ENCODE results near the gene NUP214. TPM values are rescaled to one million over a fixed set of nuclear protein-coding genes. Genes with fewer than 3 reads are reported as not detected.

NUP214 gene
- total RNA-seq, 2 donors from 2014 or later: 44.3 to 55.0 TPM

DNA sequence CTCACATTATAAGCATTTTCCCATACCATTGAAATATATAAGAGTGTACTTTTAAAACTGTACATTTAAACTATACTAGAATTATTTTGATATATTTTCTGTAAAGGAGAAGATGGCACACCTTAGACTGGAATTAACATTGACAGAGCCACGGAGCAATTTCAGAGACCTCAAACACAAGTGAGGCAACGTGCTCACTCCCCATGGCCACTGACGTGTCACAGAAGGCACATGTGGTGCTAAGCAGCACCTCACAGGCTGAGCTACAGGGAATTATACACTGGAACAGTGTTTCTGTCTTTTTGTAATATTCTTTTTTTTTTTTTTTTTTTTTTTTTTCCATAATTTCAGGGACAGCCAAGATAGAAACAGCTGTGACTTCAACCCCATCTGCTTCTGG, 66.5 kb downstream of the NUP214 start:
- TF ChIP-seq, protein P1, sequence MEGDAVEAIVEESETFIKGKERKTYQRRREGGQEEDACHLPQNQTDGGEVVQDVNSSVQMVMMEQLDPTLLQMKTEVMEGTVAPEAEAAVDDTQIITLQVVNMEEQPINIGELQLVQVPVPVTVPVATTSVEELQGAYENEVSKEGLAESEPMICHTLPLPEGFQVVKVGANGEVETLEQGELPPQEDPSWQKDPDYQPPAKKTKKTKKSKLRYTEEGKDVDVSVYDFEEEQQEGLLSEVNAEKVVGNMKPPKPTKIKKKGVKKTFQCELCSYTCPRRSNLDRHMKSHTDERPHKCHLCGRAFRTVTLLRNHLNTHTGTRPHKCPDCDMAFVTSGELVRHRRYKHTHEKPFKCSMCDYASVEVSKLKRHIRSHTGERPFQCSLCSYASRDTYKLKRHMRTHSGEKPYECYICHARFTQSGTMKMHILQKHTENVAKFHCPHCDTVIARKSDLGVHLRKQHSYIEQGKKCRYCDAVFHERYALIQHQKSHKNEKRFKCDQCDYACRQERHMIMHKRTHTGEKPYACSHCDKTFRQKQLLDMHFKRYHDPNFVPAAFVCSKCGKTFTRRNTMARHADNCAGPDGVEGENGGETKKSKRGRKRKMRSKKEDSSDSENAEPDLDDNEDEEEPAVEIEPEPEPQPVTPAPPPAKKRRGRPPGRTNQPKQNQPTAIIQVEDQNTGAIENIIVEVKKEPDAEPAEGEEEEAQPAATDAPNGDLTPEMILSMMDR (IDR thresholded peaks at IDR 0.05): no peak
- no peak for DNase-seq (ENCODE audit: low spot score)
- Histone ChIP-seq H3K36me3 (peaks cover 30% of the 10 kb centered on the region), H3K4me1 (ENCODE audit: control insufficient read depth in 1 of 2, low read depth in 2 of 2) (no peaks in the 10 kb centered on the region), H3K27me3 (replicated peaks; ENCODE audit: insufficient read depth) (no peaks in the 10 kb centered on the region), H3K27ac (no peak overlapping the region), H3K9me3 (no peaks in the 10 kb centered on the region), H3K4me3 (no peak overlapping the region)
- no peak for ATAC-seq (ENCODE audit: insufficient number of reproducible peaks, low FRiP score, low read depth)

DNA sequence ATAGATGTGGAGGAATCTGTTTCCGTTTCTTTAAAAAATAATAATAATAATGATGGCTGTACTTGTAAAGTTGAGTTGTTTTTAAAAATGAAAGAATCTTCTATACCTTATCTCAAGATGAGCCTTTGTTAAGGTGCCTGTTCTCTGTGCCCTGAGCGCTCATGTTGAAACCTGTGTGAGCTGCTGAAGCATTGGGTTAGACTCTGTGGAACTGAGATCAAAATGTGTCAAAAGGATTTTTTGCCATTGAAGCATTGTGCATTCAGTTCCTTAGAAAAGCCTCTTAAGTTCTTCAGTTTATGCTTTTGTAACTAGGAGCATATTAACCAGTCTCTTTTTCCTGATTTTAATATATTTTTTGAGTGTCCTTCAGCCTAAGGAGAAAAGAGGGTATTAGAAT, 67.7 kb downstream of the NUP214 start:
- Histone ChIP-seq H3K4me3 (no peak overlapping the region), H3K27ac (no peak overlapping the region), H3K27me3 (replicated peaks; ENCODE audit: insufficient read depth) (no peaks in the 10 kb centered on the region), H3K9me3 (no peaks in the 10 kb centered on the region), H3K36me3 (peaks cover 32% of the 10 kb centered on the region), H3K4me1 (ENCODE audit: control insufficient read depth in 1 of 2, low read depth in 2 of 2) (no peaks in the 10 kb centered on the region)
- TF ChIP-seq, protein P1 (IDR thresholded peaks at IDR 0.05): no peak
- ATAC-seq (ENCODE audit: insufficient number of reproducible peaks, low FRiP score, low read depth) (no peak), DNase-seq (ENCODE audit: low spot score) (no peak)

DNA sequence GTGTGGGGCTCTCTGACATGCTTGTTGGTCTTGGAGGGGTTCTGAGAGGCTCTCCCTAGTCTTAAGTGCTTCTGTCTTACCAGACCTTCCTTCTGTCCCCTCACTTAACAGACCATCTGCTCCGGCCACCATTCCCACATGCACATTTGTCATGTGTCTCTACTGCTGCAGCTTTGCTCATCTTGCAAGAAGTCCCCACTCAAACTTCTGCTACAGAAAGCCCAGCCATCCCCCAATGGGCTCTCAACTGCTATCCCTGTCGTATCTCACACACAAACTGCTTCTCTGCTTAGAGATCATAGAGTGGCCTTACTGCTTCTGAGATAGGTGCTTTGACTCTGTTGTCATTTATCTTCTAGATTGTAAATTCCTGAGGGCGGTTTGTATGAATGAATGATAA, 69.4 kb downstream of the NUP214 start:
- Histone ChIP-seq H3K9me3 (no peaks in the 10 kb centered on the region), H3K4me3 (no peak overlapping the region), H3K4me1 (ENCODE audit: control insufficient read depth in 1 of 2, low read depth in 2 of 2) (no peaks in the 10 kb centered on the region), H3K36me3 (peaks cover 40% of the 10 kb centered on the region), H3K27me3 (replicated peaks; ENCODE audit: insufficient read depth) (no peaks in the 10 kb centered on the region), H3K27ac (no peak overlapping the region)
- DNase-seq (ENCODE audit: low spot score) (no peak), ATAC-seq (ENCODE audit: insufficient number of reproducible peaks, low FRiP score, low read depth) (no peak)
- TF ChIP-seq, protein P1 (IDR thresholded peaks at IDR 0.05): no peak

DNA sequence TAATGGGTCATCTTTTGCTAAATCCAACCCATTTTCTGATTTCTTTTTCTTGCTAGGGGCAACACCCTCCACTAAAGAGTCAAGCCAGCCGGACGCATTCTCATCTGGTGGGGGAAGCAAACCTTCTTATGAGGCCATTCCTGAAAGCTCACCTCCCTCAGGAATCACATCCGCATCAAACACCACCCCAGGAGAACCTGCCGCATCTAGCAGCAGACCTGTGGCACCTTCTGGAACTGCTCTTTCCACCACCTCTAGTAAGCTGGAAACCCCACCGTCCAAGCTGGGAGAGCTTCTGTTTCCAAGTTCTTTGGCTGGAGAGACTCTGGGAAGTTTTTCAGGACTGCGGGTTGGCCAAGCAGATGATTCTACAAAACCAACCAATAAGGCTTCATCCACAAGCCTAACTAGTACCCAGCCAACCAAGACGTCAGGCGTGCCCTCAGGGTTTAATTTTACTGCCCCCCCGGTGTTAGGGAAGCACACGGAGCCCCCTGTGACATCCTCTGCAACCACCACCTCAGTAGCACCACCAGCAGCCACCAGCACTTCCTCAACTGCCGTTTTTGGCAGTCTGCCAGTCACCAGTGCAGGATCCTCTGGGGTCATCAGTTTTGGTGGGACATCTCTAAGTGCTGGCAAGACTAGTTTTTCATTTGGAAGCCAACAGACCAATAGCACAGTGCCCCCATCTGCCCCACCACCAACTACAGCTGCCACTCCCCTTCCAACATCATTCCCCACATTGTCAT, 72.0 kb downstream of the NUP214 start:
- Histone ChIP-seq H3K9me3 (no peaks in the 10 kb centered on the region), H3K27ac (no peak overlapping the region), H3K36me3 (peaks cover 54% of the 10 kb centered on the region), H3K4me1 (ENCODE audit: control insufficient read depth in 1 of 2, low read depth in 2 of 2) (no peaks in the 10 kb centered on the region), H3K4me3 (no peak overlapping the region), H3K27me3 (replicated peaks; ENCODE audit: insufficient read depth) (no peaks in the 10 kb centered on the region)
- DNase-seq (ENCODE audit: low spot score): no peak
- no peak for ATAC-seq (ENCODE audit: insufficient number of reproducible peaks, low FRiP score, low read depth)
- TF ChIP-seq, protein P1 (IDR thresholded peaks at IDR 0.05): no peak

DNA sequence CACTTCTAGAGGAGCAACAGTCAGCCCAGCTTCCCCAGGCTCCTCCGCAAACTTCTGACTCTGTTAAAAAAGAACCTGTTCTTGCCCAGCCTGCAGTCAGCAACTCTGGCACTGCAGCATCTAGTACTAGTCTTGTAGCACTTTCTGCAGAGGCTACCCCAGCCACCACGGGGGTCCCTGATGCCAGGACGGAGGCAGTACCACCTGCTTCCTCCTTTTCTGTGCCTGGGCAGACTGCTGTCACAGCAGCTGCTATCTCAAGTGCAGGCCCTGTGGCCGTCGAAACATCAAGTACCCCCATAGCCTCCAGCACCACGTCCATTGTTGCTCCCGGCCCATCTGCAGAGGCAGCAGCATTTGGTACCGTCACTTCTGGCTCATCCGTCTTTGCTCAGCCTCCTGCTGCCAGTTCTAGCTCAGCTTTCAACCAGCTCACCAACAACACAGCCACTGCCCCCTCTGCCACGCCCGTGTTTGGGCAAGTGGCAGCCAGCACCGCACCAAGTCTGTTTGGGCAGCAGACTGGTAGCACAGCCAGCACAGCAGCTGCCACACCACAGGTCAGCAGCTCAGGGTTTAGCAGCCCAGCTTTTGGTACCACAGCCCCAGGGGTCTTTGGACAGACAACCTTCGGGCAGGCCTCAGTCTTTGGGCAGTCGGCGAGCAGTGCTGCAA, 72.8 kb downstream of the NUP214 start:
- H3K27me3 ChIP-seq (replicated peaks; ENCODE audit: insufficient read depth): no peaks in the 10 kb centered on the region
- H3K27ac ChIP-seq: no peak overlapping the region
- DNase-seq (ENCODE audit: low spot score) (no peak), ATAC-seq (ENCODE audit: insufficient number of reproducible peaks, low FRiP score, low read depth) (no peak)
- no peak overlapping the region for H3K4me3 ChIP-seq
- TF ChIP-seq, protein P1 (IDR thresholded peaks at IDR 0.05): no peak
- peaks cover 54% of the 10 kb centered on the region for H3K36me3 ChIP-seq
- no peaks in the 10 kb centered on the region for H3K9me3 ChIP-seq
- no peaks in the 10 kb centered on the region for H3K4me1 ChIP-seq (ENCODE audit: control insufficient read depth in 1 of 2, low read depth in 2 of 2)

Measured in thoracic aorta (tissue), 2 donors.